ENCODE measurements around the gene MTHFD2.
"Not testable (repeated sequence)": the region's sequence is repeated elsewhere in the genome, so short reads cannot be mapped to it uniquely, and the experiment has no call there.

Gene MTHFD2

GRCh38 chr2:74194799-74195198, 3.6 kb upstream of the MTHFD2 start:
- no peak for DNase-seq (ENCODE audit: extremely low read depth in 1 of 2, low read depth in 1 of 2)

- no peak for DNase-seq (ENCODE audit: extremely low read depth in 1 of 2, low read depth in 1 of 2)
Observed at GRCh38 chr2:74197049-74197448, 1.4 kb upstream of the MTHFD2 start.

GRCh38 chr2:74198023-74198460, 373 bp upstream of the MTHFD2 start:
- DNase-seq (ENCODE audit: extremely low read depth in 1 of 2, low read depth in 1 of 2) = no peak

DNA sequence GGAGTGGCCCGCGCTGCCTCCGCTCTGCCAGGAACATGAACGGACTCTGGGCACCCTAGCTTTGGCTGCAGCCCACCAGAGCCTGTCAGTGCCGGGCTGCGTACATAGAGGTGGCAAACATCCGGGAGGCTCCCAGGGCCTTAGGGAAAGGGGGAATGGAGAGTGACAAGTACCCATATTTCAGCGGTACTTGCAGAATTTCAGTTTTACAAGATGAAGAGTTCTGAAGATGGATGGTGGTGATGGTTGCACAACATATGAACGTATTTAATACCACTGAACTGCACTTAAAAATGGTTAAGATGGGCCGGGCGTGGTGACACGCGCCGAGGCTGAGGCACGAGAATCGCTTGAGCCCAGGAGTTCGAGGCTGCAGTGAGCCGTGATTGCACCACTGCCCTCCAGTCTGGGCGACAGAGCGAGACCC, 873 bp downstream of the MTHFD2 start:
- DNase-seq (ENCODE audit: extremely low read depth in 1 of 2, low read depth in 1 of 2) = no peak

GRCh38 chr2:74199871-74200305, 1.5 kb downstream of the MTHFD2 start:
- no peak for DNase-seq (ENCODE audit: extremely low read depth in 1 of 2, low read depth in 1 of 2)

DNA sequence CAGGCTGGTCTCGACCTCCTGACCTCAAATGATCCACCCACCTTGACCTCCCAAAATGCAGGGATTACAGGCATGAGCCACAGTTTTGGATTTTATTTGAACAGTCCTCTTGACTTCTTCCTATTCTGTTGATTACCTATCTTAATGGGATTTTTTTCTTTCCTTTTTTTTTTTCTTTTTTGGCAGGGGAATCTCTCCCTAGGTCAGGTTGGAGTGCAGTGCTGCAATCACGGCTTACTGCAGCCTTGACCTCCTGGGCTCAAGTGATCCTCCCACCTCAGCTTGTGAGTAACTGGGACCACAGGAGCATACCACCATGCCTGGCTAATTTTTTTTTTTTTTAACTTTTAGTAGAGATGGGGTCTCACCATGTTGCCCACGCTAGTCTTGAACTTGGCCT, 2.8 kb downstream of the MTHFD2 start:
- no peak for DNase-seq (ENCODE audit: extremely low read depth in 1 of 2, low read depth in 1 of 2)

- DNase-seq (ENCODE audit: extremely low read depth in 1 of 2, low read depth in 1 of 2) = no peak
Observed at GRCh38 chr2:74201596-74201995, 3.2 kb downstream of the MTHFD2 start.

GRCh38 chr2:74204436-74204835, 6.0 kb downstream of the MTHFD2 start:
- no peak for DNase-seq (ENCODE audit: extremely low read depth in 1 of 2, low read depth in 1 of 2)

DNA sequence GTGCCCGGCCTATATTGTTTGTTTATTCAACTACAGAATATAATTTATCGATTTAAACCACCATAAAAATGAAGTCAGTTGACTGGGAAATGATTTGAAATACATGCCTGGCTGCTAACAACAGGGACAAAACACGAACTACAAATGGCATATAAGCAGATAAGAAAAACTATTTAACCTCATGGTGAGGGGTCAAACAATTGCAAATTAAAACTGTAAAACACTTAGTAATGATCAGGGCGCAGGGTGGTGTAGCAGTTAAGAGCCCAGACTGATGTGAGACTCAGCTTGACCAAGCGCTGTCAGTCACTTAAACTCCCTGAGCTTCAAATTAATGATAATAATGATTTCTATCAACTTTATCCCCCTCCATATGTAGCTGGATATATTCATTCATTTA, 6.7 kb downstream of the MTHFD2 start:
- DNase-seq (ENCODE audit: extremely low read depth in 1 of 2, low read depth in 1 of 2) = no peak

GRCh38 chr2:74205596-74205995, 7.2 kb downstream of the MTHFD2 start:
- DNase-seq (ENCODE audit: extremely low read depth in 1 of 2, low read depth in 1 of 2) = peak in 1 of 2 donors; percentile 29

DNA sequence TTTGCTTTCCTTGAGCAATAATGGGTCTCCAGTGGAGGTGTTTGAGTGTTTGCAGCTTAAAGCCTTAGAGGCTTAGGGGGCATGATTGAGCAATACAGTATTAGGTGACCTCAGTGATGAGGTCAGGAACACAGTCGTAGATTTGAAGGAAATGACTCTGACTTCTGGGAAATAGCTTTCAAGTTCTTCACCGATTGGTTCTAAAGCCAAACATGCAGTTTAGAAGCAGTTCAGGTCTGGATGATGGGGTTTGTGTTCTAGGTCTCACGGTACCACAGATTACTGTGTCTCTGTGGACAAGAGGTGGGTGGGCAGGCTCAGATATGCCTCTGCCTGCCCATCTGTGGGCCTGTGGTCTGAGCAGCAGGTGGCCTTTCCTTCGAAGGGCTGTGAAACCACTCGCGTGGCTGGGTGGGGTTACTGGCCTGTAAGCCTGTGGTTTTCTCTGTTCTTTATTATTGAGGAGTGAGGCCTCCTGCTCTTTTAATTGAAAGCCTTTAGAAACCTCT, 7.8 kb downstream of the MTHFD2 start:
- DNase-seq (ENCODE audit: extremely low read depth in 1 of 2, low read depth in 1 of 2) = peak; percentile 29 to 55

- DNase-seq (ENCODE audit: extremely low read depth in 1 of 2, low read depth in 1 of 2) = no peak
Observed at GRCh38 chr2:74212702-74213410, 14.4 kb downstream of the MTHFD2 start.

DNA sequence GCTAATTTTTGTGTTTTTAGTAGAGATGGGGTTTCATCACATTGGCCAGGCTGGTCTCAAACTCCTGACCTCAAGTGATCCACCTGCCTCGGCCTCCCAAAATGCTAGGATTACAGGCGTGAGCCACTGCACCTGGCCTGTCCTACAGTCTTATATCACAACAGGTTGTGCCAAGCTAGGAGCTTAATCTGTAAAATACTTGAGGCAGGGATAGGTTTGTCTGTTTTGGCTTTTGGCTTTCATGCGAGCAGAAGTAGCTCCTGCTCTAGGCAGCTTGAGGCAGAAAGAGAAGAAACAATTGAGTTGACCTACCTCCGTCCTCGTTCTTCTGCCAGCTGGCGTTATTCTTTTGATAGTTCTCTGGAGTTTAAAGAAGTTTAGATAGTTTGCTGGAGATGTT, 17.4 kb downstream of the MTHFD2 start:
- DNase-seq (ENCODE audit: extremely low read depth in 1 of 2, low read depth in 1 of 2) = not testable (repeated sequence)

DNA sequence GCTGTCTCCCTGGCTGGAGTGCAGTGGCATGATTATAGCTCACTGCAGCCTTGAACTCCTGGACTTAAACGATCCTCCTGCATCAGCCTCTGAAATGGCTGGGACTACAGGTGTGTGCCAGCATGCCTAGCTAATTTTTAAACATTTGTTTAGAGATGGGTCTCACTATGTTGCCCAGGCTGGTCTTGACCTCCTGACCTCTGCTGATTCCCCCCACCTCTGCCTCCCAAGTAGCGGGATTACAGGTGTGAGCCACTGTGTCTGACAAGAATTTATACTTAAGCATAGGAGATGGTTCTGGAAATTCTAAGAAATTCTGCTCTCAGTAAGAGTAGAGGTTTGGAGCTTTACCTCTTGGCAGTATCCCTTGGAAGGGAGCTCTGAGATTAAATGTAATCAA, 18.2 kb downstream of the MTHFD2 start:
- DNase-seq (ENCODE audit: extremely low read depth in 1 of 2, low read depth in 1 of 2) = no peak

- no peak for DNase-seq (ENCODE audit: extremely low read depth in 1 of 2, low read depth in 1 of 2)
Observed at GRCh38 chr2:74219846-74220486, 21.6 kb downstream of the MTHFD2 start.

DNA sequence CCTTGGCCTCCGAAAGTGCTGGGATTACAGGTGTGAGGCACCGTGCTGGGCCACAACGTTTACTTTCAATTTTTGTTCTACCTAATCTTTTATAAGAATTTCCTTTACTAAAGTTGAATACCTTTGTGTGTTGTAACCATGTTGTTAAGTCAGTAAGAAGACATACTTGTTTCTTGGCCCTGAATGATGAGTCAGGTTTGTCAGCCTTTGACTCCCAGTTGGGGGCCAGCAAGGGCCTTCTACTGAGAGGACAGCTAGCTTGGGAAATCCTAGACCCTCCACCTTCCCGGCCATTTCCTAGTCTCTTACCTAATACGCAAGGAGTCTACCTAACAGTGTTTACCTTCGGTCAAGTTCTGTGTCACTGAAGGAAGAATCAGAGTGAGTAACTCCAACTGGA, 22.7 kb downstream of the MTHFD2 start:
- DNase-seq (ENCODE audit: extremely low read depth in 1 of 2, low read depth in 1 of 2) = no peak

DNA sequence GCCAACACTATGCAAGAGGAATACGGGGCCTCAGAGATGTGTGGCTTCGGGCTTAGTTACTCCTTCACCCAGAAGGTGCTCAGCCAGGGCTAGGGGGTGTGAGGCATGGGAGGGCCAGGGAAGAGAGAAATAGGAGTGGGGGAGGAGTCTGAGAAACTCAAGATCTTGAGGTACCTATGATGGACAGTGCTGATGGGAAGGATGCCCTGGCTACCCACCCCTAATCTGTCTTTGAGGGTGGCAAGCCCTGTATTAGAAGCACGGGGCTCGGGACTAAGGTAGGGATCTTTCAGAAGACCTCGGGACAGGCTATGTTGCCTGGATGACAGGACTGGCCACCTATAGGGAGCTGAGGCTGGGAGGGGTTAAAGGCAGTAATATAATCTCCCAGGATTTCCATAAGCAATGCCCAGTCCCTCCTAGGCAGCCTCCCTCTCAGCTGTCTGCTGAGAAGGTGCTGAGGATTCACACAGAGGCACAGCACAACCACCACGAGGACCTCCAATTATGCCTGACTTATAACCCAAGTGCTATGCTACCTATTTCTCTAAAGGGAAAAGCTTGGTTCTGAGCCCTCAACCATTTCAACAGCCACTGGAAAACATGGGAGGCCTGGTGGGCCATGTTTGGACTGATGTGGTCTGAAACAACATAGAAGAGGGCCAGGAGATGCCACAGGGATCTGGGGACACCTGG, 23.3 kb downstream of the MTHFD2 start:
- no peak for DNase-seq (ENCODE audit: extremely low read depth in 1 of 2, low read depth in 1 of 2)

GRCh38 chr2:74222300-74222650, 23.9 kb downstream of the MTHFD2 start:
- DNase-seq (ENCODE audit: extremely low read depth in 1 of 2, low read depth in 1 of 2) = no peak

DNA sequence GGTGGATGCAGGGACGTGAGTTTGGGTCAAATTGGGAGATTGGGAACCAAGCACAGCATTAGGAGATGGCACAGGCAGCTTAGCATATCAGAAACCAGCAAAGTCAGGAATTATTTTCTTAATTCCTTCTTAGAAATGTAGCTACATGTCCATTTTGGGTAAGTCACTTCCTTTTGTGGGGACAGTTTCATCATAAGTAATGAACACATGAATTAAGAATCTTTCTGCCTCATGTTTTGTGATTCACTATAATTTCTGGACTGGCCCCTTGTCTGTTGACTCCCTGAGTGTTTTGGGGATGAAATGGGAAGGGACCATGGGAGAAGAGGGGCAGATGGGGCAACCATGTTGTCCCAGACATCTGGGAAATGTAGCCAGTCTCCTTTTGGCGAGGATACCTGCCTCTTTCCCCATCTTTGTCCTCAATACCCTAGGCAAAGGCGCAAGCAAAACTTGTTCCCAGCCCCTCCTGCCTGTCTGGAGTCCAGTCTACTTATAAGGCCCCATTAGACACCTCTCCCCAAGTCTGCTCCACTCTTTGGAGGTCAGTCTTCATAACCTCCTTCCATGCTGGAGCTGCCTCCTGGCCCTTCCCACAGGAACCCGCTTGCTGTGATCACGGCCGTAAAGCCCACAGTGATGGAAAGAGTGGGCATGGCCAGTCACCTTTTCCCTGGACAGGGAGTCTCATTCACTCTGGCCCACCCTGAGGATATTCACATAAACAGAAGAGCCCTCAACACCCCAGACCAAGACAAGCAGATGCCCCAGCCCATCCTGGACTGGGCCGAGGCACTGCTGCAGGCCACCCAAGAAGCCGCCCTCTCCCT, 25.7 kb downstream of the MTHFD2 start:
- DNase-seq (ENCODE audit: extremely low read depth in 1 of 2, low read depth in 1 of 2) = no peak

DNA sequence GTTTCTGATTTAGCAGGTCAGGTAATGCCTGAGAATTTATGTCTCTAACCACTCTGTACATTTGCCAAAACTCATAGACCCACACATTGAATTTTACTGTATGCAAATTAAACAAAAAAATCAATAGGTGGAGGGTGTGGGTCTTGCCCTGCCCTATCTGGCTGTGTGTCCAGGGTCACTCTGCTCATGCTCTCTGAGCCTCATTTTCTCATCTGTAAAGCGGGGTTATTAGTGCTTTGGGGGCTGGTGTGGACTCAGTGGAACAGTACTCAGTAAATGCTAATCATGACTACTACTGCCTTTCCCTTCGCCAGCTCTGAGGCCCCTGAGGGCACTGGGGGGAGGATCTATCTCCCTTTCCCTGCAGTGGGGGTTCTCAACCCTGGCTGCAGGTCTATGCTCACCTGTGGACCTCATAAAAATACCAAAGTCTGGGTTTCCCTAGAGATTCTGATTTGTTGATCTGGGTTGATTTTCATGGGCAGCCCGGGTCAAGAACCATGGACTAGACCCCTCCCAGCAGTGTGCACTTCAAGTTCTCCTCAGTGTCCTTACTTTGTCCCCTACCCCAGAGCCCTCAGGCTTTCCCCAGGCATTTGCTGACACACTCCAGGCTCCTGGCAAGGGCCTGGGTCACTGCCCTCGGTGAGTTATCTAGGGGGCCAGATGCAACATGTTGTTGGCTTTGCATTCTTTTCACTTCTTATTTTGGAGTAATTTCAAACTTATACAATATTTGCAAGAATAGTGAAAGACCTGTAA, 27.5 kb downstream of the MTHFD2 start:
- DNase-seq (ENCODE audit: extremely low read depth in 1 of 2, low read depth in 1 of 2) = no peak
